ENCODE measurements around the gene TMEM174.

The TMEM174 gene

GRCh38 chr5:73172951-73173350 lies at the start of gene TMEM174:
Gene TMEM174, plus strand, starts transcription at chr5:73173193. Its CDS starts 51 bp downstream, at chr5:73173244.
- DNase-seq (ENCODE audit: low spot score) = no peak

GRCh38 chr5:73125289-73125688 lies 47.7 kb upstream of the TMEM174 start:
- DNase-seq (ENCODE audit: low spot score) = no peak

DNA sequence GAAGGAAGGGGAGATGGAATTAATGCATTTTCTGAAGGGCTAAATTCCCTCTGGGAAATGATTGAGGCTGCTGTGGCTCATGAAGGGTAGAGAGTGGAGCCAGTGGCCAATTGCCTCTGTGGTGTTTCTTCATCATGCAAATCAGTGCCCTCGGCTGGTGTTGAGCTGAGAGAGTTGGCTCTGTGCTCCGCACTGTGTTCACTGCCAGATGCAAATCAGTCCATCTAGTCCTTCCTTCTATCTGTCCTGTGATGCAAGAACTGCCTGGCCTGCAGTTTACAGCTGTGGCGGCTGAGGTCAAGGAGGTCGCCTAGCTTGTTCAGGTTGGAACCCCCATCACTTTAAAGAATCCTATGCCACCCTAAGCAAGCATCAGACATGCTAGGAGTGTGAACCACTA lies 46.6 kb upstream of the TMEM174 start:
- peak; percentile 82 for DNase-seq (ENCODE audit: low spot score)

GRCh38 chr5:73126957-73127356 lies 46.0 kb upstream of the TMEM174 start:
- no peak for DNase-seq (ENCODE audit: low spot score)

GRCh38 chr5:73129143-73129542 lies 43.9 kb upstream of the TMEM174 start:
- DNase-seq (ENCODE audit: low spot score) = no peak

DNA sequence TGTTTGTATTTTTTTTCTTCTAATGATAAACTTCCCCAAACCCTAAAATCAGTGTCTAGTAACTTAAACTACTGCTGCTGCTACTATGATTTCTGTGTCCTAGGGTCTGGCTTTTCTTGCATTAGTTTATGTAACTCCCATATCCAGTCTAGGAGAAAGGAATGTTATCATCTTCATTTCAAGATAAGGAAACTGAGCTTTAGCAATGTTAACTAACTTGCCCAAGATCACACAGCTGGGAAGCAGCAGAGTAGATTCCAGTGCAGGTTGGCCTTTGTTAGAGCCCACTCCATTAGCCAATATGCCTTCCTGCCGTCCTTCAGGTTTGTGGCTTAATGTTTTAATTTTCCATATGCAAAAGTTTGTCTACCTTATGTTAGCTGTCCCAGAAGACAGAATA lies 42.2 kb upstream of the TMEM174 start:
- no peak for DNase-seq (ENCODE audit: low spot score)

GRCh38 chr5:73131711-73132425 lies 41.1 kb upstream of the TMEM174 start:
- DNase-seq (ENCODE audit: low spot score) = no peak

GRCh38 chr5:73132759-73133158 lies 40.2 kb upstream of the TMEM174 start:
- DNase-seq (ENCODE audit: low spot score) = no peak

DNA sequence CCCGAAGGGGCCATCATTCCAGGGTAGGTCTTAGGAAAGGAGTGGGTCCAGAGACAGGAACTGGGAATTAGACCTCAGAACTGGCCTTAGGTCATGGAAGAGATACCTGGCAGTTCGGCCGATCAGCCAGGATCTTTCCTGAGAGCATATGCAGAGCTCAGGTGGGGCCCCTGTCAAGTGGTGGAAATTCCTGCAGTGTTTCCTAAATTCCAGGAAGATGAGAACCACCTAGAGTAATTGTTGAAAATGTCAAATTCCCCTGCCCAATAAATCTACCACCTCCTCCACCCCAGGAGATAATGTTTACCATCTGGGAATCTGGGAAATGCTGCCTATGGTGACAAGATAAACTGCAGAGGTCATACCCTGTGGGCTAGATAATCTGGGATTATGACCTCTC lies 38.0 kb upstream of the TMEM174 start:
- no peak for DNase-seq (ENCODE audit: low spot score)

- no peak for DNase-seq (ENCODE audit: low spot score)
These were observed 37.5 kb upstream of the TMEM174 start for GRCh38 chr5:73135429-73136054.

DNA sequence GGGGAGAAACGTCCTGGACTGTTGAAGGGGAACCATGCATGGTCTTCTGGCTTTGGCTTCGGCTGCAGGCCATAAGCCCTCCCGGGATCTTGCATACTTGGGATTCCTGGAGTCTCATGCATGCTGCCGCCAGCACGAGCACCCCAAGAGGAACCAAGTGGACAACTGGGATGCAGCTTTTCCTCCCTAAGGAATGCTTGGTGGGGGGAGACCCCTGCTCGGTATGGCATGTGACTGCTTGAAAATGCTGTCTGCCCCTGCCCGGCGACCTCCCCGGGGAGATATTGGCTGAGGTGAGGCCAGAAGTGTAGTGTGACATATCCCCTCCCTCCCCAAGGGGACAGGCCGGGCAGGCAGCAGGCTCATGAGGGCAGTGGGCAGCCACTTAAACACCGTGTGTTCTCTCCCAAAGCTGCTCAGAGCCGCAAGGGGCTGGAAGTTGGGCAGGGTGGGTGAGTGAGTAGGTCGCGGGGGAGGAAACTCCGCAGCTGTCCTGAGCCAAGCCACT lies 36.9 kb upstream of the TMEM174 start:
- DNase-seq (ENCODE audit: low spot score) = no peak

GRCh38 chr5:73137563-73138530 lies 35.1 kb upstream of the TMEM174 start:
- DNase-seq (ENCODE audit: low spot score) = no peak

- DNase-seq (ENCODE audit: low spot score) = no peak
These were observed 33.5 kb upstream of the TMEM174 start for GRCh38 chr5:73139485-73139884.

GRCh38 chr5:73140801-73141200 lies 32.2 kb upstream of the TMEM174 start:
- no peak for DNase-seq (ENCODE audit: low spot score)

DNA sequence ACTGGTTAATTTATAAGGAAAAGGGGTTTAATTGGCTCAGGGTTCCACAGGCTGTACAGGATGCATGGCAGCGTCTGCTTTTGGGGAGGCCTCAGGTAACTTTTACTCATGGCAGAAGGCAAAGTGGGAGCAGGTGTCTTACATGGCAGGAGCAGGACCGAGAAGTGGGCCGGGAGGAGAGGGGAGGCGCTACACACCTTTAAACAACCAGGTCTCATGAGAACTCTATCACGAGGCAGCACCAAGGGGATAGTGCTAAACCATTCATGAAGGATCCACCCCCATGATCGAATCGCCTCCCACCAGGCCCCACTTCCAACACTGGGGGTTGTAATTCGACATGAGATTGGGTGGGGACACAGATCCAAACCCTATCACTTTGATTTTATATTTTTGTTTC lies 31.0 kb upstream of the TMEM174 start:
- DNase-seq (ENCODE audit: low spot score) = no peak

- DNase-seq (ENCODE audit: low spot score) = no peak
These were observed 29.3 kb upstream of the TMEM174 start for GRCh38 chr5:73143716-73144115.

DNA sequence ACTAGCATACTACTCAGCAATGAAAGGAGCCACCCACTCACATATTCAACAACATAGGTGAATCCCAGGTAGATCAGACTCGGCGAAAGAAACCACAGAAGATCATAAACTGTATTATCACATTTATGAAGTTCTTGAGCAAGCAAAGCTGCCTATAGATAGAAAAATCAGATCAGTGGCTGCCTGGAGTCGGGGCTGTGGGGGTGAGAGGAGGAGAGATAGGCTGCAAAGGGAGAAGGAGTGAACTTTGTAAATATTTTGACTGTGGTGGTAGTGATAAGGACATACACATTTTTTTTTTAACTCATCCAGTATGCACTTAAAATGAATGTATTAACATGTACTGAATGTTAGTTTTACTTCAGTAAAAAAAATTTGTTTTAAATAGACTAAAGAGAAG lies 23.5 kb upstream of the TMEM174 start:
- DNase-seq (ENCODE audit: low spot score) = no peak

GRCh38 chr5:73150876-73151275 lies 22.1 kb upstream of the TMEM174 start:
- no peak for DNase-seq (ENCODE audit: low spot score)

GRCh38 chr5:73151766-73152410 lies 21.1 kb upstream of the TMEM174 start:
- no peak for DNase-seq (ENCODE audit: low spot score)

DNA sequence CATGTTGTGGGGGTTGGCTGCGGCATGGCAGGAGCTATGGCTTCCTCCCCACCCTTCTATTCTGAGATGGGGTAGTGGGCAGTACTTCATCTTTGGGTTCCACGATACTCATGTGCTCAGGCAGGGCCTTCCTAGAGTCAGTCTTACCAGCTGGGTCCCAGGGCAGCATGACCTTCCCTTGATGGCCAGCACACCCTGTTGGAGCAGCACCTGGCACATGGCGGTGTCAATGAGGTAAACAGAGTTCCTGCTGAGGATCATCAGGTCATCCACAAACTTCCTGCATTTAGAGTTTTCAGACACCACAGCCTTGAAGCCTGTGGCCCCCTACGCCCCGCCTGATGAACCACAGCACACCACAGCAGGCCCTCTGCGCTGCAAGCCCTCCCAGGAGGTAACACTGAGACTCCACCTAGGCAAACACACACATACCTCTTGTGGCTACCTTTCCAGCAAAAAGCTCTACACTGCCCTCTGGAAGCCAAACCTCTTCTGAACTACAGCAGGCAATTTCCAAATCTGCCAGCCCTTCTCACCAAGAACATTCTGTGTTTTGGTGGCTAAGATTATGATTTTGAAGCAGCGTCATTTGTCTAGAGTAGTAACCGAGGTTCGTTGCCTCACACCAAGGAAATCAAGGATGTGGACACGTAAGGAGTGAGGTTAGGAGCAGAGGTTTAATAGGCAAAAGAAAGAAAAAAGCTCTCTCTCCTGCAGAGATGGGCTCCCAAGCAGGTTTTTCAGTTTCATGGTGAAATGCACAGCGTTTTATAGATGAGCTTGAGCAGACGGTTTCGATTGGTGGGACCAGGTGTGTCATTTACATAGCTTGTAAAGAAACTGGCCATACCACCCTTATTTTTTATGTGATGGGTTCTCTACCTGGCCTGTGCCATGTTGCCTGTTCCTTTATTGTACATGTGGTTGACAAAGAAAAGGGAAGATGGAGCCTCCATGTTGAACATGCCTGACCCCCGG lies 20.3 kb upstream of the TMEM174 start:
- DNase-seq (ENCODE audit: low spot score) = no peak

GRCh38 chr5:73153513-73153912 lies 19.5 kb upstream of the TMEM174 start:
- peak; percentile 6 for DNase-seq (ENCODE audit: low spot score)
